ENCODE measurements around the gene TMEM108. TPM values are rescaled to one million over a fixed set of nuclear protein-coding genes. Genes with fewer than 3 reads are reported as not detected.

The TMEM108 gene
- total and polyA plus RNA-seq, 10 of the 15 experiments (the other 5 are each of a cell fraction or from before 2014, with no cell fraction given): 0.02 to 0.58 (median 0.12) TPM; not detected in 5

- no peak for TF ChIP-seq MXI1 (IDR thresholded peaks at IDR 0.05; ENCODE audit: low read depth, low read length)
Observed at GRCh38 chr3:133025546-133025945, 12.6 kb upstream of the TMEM108 start (continued).

- Histone ChIP-seq H3K9ac (ENCODE audit: control insufficient read depth, insufficient read depth, low read length) (no peak overlapping the region), H3K4me3 (no peak overlapping the region), H3K9me3 (replicated peaks; ENCODE audit: control insufficient read depth, insufficient read depth, low read length) (no peaks in the 10 kb centered on the region), H3K27ac (ENCODE audit: control insufficient read depth, insufficient read depth) (no peak overlapping the region), H3K79me2 (ENCODE audit: control insufficient read depth, insufficient read depth, low read length) (no peaks in the 10 kb centered on the region), H3K36me3 (ENCODE audit: control insufficient read depth in 2 of 2, insufficient read depth in 2 of 2, low read length in 1 of 2) (no peaks in the 10 kb centered on the region), H3K4me2 (ENCODE audit: control insufficient read depth, insufficient read depth) (no peak overlapping the region), H3K4me1 (ENCODE audit: control insufficient read depth, insufficient read depth, low read length) (no peaks in the 10 kb centered on the region), H3K27me3 (replicated peaks in 1 of 2; ENCODE audit: control insufficient read depth in 2 of 2, insufficient read depth in 2 of 2, low read length in 1 of 2) (no peaks in the 10 kb centered on the region; a peak in 1 of 4 replicates), H4K20me1 (ENCODE audit: control insufficient read depth, insufficient read depth) (no peaks in the 10 kb centered on the region), H2AFZ (ENCODE audit: control insufficient read depth, low read depth, low read length) (no peak overlapping the region)
- no peak for DNase-seq (ENCODE audit: low read depth, low spot score)
- ChIA-PET CTCF (interaction anchor here (1.1 to 1.2 kb wide), 2 partner anchors 10 to 496 kb away, joined by 3 read pairs; no protein-coding TSS in a partner anchor), POLR2A (interaction anchor here (0.6 kb wide), 1 partner anchor 315 kb away, joined by 4 read pairs; no protein-coding TSS in a partner anchor), RAD21 (ENCODE audit: unreplicated experiment) (interaction anchor here (0.9 kb wide), 1 partner anchor 9 kb away, joined by 3 read pairs; no protein-coding TSS in a partner anchor), SMC1A (ENCODE audit: uncharacterized antibody, unreplicated experiment) (interaction anchor here (0.6 kb wide), 1 partner anchor 90 kb away, joined by 4 read pairs; no protein-coding TSS in a partner anchor)
- intact Hi-C loops (cut with micrococcal nuclease; ENCODE audit: unreplicated experiment) (no loop called here), in situ Hi-C loops (cut with MboI) (no loop called here)
- no TSS peak for BruUV-seq (replicated peaks)
- no peak for FAIRE-seq
- ATAC-seq: no peak
- no peak for TF ChIP-seq SUPT20H (IDR thresholded peaks at IDR 0.05; ENCODE audit: borderline replicate concordance, control insufficient read depth, low read depth, low read length)
- 47% methylated on average over 3 of the region's 3 CpGs for WGBS (ENCODE audit: insufficient coverage, insufficient replicate concordance, low lambda C conversion rate, missing lambda C conversion rate)
Observed at GRCh38 chr3:133032301-133032700, 5.9 kb upstream of the TMEM108 start.

DNA sequence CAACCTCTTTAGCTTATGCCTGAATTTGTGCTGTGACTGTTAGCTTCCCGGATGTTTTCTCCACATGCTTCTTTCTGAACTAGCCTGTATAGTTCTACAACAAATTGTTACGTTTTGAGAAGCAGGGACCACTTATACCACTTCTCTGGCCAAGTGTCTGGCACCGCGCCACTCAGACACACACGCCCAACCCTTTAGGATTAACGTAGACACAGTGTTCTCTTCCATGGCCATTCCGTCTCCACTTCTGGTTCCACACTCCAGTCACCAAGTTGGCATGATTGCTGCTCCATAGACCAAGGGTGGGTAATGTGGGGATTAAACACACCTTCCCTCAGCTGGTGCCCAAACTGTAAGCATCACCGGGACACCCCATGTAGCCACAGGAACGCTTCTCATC lies 755 bp upstream of the TMEM108 start:
- intact Hi-C loops (cut with micrococcal nuclease; ENCODE audit: unreplicated experiment) (no loop called here), in situ Hi-C loops (cut with MboI) (no loop called here)
- Histone ChIP-seq H3K27ac (ENCODE audit: control insufficient read depth, insufficient read depth) (no peak overlapping the region), H4K20me1 (ENCODE audit: control insufficient read depth, insufficient read depth) (no peaks in the 10 kb centered on the region), H2AFZ (ENCODE audit: control insufficient read depth, low read depth, low read length) (no peak overlapping the region), H3K4me2 (ENCODE audit: control insufficient read depth, insufficient read depth) (no peak overlapping the region), H3K36me3 (ENCODE audit: control insufficient read depth in 2 of 2, insufficient read depth in 2 of 2, low read length in 1 of 2) (no peaks in the 10 kb centered on the region), H3K9ac (ENCODE audit: control insufficient read depth, insufficient read depth, low read length) (no peak overlapping the region), H3K79me2 (ENCODE audit: control insufficient read depth, insufficient read depth, low read length) (no peaks in the 10 kb centered on the region), H3K9me3 (replicated peaks; ENCODE audit: control insufficient read depth, insufficient read depth, low read length) (no peaks in the 10 kb centered on the region), H3K4me3 (no peak overlapping the region), H3K4me1 (ENCODE audit: control insufficient read depth, insufficient read depth, low read length) (no peaks in the 10 kb centered on the region), H3K27me3 (replicated peaks in 1 of 2; ENCODE audit: control insufficient read depth in 2 of 2, insufficient read depth in 2 of 2, low read length in 1 of 2) (peaks cover 7 to 10% of the 10 kb centered on the region in 2 experiments)
- TF ChIP-seq E2F8 (IDR thresholded peaks at IDR 0.05; ENCODE audit: low read depth, partially characterized antibody) (no peak), POLR2AphosphoS5 (IDR thresholded peaks at IDR 0.05; ENCODE audit: low read length) (no peak), IKZF2 (IDR thresholded peaks at IDR 0.05) (no peak), ZBED1 (IDR thresholded peaks at IDR 0.05; ENCODE audit: borderline replicate concordance) (no peak), SMARCA5 (IDR thresholded peaks at IDR 0.05) (no peak), POU2F2 (IDR thresholded peaks at IDR 0.05; ENCODE audit: borderline replicate concordance, low read depth, low read length) (no peak), TCF7 (IDR thresholded peaks at IDR 0.05; ENCODE audit: borderline replicate concordance) (no peak), ETV6 (conservative IDR thresholded peaks at IDR 0.05 in 1 of 2, IDR thresholded peaks at IDR 0.05 in 1 of 2; ENCODE audit: borderline replicate concordance in 1 of 2, low read depth in 1 of 2) (no peak)
- 71% methylated on average over 9 of the region's 9 CpGs for WGBS (ENCODE audit: insufficient coverage, insufficient replicate concordance, low lambda C conversion rate, missing lambda C conversion rate)
- BruUV-seq (replicated peaks): no TSS peak
- ATAC-seq (no peak), FAIRE-seq (no peak), DNase-seq (ENCODE audit: low read depth, low spot score) (no peak)
- ChIA-PET POLR2A (no interaction called here), RAD21 (ENCODE audit: unreplicated experiment) (no interaction called here), SMC1A (ENCODE audit: uncharacterized antibody, unreplicated experiment) (no interaction called here), CTCF (no interaction called here)

All from GM12878 (cell line).